Activated CD8-positive, alpha-beta T cell treated with anti-CD3 and anti-CD28 coated beads for 36 hours (primary cell): Measurements from ENCODE around the gene ANKRD30A. TPM values are rescaled to one million over a fixed set of nuclear protein-coding genes. Genes with fewer than 3 reads are reported as not detected.

ENCODE experiments used
- ATAC-seq: fragments of 200-7000 bp; cut with Tn5 transposase; one replicate; pipeline ENCODE4 v1.10.0; 2021; ENCODE audit warnings: mild to moderate bottlenecking, moderate library complexity
- CTCF ChIA-PET: fragments of 350-600 bp; sonication (Branson Sonifier 250); formaldehyde crosslinking; loops from one replicate; lab custom pipeline; 2021; ENCODE audit warnings: antibody characterized with exemption; lab: Charles Lee
- POLR2A ChIA-PET: fragments of 350-600 bp; sonication (Branson Sonifier 250); formaldehyde crosslinking; loops from one replicate; lab custom pipeline; 2021; ENCODE audit warnings: antibody characterized with exemption; lab: Charles Lee
- DNase-seq: peaks from one replicate; pipeline ENCODE4 v3.0.0-alpha.2; 2020
- H3K27ac Mint-ChIP-seq: one replicate; pipeline ENCODE4 v1.8.0; 2021; ENCODE audit warnings: mild to moderate bottlenecking, mixed read lengths
- H3K27me3 Mint-ChIP-seq: one replicate; pipeline ENCODE4 v1.8.0; 2021; ENCODE audit warnings: mixed read lengths
- H3K36me3 Mint-ChIP-seq: one replicate; pipeline ENCODE4 v1.8.0; 2021; ENCODE audit warnings: low read depth, mixed read lengths
- H3K4me1 Mint-ChIP-seq: one replicate; pipeline ENCODE4 v1.8.0; 2021; ENCODE audit warnings: low read depth, mixed read lengths
- H3K4me3 Mint-ChIP-seq: one replicate; pipeline ENCODE4 v1.8.0; 2021; ENCODE audit warnings: mild to moderate bottlenecking, moderate library complexity, mixed read lengths
- H3K9me3 Mint-ChIP-seq: one replicate; pipeline ENCODE4 v1.8.0; 2021; ENCODE audit warnings: mixed read lengths
- intact Hi-C: fragments of 100-400 bp; cut with micrococcal nuclease; formaldehyde crosslinking; loops from one replicate; pipeline ENCODE4 v1.10.0; 2022
- total RNA-seq, 2 experiments: library from RNA; stranded (reverse); gene quantifications; one replicate each; pipeline ENCODE4 v1.2.3, GENCODE V29; 2021
- TF ChIP-seq, protein P1 (sequence below): fragments of 200-600 bp; IDR thresholded peaks from one replicate; pipeline ENCODE4 v1.8.0; 2022; ENCODE audit warnings: antibody characterized with exemption, mild to moderate bottlenecking

The ANKRD30A gene
- total RNA-seq, 2 experiments from 2014 or later = not detected

GRCh38 chr10:37301271-37301670, 175.9 kb downstream of the ANKRD30A start:
- ChIA-PET CTCF (no interaction called here), POLR2A (no interaction called here)
- Mint-ChIP-seq H3K27me3 (no peaks in the 10 kb centered on the region), H3K9me3 (peaks cover 13% of the 10 kb centered on the region), H3K36me3 (no peaks in the 10 kb centered on the region), H3K4me1 (no peaks in the 10 kb centered on the region), H3K4me3 (no peak overlapping the region), H3K27ac (no peak overlapping the region)
- no peak for ATAC-seq
- TF ChIP-seq, protein P1, sequence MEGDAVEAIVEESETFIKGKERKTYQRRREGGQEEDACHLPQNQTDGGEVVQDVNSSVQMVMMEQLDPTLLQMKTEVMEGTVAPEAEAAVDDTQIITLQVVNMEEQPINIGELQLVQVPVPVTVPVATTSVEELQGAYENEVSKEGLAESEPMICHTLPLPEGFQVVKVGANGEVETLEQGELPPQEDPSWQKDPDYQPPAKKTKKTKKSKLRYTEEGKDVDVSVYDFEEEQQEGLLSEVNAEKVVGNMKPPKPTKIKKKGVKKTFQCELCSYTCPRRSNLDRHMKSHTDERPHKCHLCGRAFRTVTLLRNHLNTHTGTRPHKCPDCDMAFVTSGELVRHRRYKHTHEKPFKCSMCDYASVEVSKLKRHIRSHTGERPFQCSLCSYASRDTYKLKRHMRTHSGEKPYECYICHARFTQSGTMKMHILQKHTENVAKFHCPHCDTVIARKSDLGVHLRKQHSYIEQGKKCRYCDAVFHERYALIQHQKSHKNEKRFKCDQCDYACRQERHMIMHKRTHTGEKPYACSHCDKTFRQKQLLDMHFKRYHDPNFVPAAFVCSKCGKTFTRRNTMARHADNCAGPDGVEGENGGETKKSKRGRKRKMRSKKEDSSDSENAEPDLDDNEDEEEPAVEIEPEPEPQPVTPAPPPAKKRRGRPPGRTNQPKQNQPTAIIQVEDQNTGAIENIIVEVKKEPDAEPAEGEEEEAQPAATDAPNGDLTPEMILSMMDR = no peak
- intact Hi-C loops = no loop called here
- no peak for DNase-seq

DNA sequence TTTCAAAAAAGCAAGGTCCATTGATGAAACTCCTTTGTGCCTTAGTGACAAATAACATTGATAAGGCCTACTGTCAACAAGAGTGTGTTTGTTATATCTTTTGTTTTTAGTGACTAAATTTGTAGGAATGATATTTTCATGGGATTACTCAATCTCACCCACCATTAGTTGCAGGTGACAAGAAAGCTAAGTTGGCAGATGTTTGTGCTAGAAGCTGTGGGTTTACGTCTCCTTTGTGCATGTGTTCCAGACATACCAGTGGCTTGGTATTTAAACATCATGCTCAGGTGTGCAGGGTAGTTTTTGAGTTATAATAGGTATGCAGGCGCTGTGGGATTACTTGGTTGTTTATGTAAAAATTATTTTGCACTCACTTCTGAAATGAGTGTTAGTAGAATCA, 178.6 kb downstream of the ANKRD30A start:
- Mint-ChIP-seq H3K27ac (no peak overlapping the region), H3K4me1 (no peaks in the 10 kb centered on the region), H3K27me3 (no peaks in the 10 kb centered on the region), H3K4me3 (no peak overlapping the region), H3K9me3 (peaks cover 11% of the 10 kb centered on the region), H3K36me3 (no peaks in the 10 kb centered on the region)
- POLR2A ChIA-PET = no interaction called here
- no peak for ATAC-seq
- TF ChIP-seq, protein P1 = no peak
- CTCF ChIA-PET = no interaction called here
- no peak for DNase-seq
- intact Hi-C loops = no loop called here

DNA sequence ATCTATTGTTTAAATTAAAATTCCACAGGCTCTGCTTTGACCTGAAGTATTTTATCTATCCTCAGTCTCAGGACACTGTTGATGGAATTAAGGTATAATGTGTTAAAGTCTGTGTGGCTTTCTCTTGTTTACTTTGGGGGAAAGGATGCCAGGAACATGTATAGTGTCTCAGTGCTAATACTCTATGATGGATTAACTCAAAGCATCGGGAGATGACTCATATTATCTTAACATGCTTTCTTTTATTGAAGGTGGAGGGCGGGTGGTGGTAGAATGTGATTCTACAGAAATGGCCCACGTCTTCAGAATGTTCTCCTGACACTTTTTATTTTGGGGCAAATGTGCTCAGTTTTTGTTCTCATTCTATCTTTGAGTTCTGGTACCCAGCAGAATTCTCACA, 189.0 kb downstream of the ANKRD30A start:
- ChIA-PET CTCF (no interaction called here), POLR2A (no interaction called here)
- ATAC-seq (no peak), DNase-seq (no peak)
- TF ChIP-seq, protein P1 = no peak
- Mint-ChIP-seq H3K27me3 (no peaks in the 10 kb centered on the region), H3K4me1 (no peaks in the 10 kb centered on the region), H3K9me3 (peaks cover 10% of the 10 kb centered on the region), H3K36me3 (no peaks in the 10 kb centered on the region), H3K27ac (no peak overlapping the region), H3K4me3 (no peak overlapping the region)
- intact Hi-C loops = no loop called here

- TF ChIP-seq, protein P1 = no peak
- Mint-ChIP-seq H3K4me1 (no peaks in the 10 kb centered on the region), H3K27me3 (no peaks in the 10 kb centered on the region), H3K4me3 (no peak overlapping the region), H3K36me3 (no peaks in the 10 kb centered on the region), H3K27ac (no peak overlapping the region), H3K9me3 (peaks cover 10% of the 10 kb centered on the region)
- POLR2A ChIA-PET = no interaction called here
- DNase-seq (no peak), ATAC-seq (no peak)
- CTCF ChIA-PET = no interaction called here
- intact Hi-C loops = no loop called here
These were observed 189.5 kb downstream of the ANKRD30A start for GRCh38 chr10:37314862-37315261.

DNA sequence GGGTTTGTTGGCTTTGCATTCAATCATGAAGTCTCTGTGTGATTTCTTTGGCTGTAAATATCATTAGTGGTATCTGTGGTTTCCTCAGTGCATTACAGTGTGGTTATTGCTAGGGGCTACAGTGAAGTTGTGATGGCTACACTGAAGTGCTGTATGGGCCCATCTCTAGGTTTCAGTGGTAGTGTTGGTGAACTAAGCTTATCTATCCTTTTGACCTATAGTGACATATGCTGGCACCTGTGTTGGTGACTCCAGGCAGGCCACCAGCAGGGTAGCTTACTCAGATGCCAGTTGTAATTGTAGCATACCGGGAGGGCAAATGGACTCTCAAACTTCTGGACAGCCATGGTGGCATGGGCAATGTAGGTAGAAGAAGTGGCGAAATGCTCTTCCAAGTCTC, 219.0 kb downstream of the ANKRD30A start:
- no peak overlapping the region for H3K4me3 Mint-ChIP-seq
- intact Hi-C loops = no loop called here
- H3K36me3 Mint-ChIP-seq = no peaks in the 10 kb centered on the region
- DNase-seq = no peak
- no peak overlapping the region for H3K27ac Mint-ChIP-seq
- ChIA-PET POLR2A (no interaction called here), CTCF (no interaction called here)
- no peaks in the 10 kb centered on the region for H3K4me1 Mint-ChIP-seq
- TF ChIP-seq, protein P1 = no peak
- H3K9me3 Mint-ChIP-seq = peaks cover 23% of the 10 kb centered on the region
- H3K27me3 Mint-ChIP-seq = no peaks in the 10 kb centered on the region
- no peak for ATAC-seq
